Osteoblast (primary cell): ENCODE results near the gene TCERG1L. TPM values are rescaled to one million over a fixed set of nuclear protein-coding genes. Genes with fewer than 3 reads are reported as not detected.
"Not testable (repeated sequence)": the region's sequence is repeated elsewhere in the genome, so short reads cannot be mapped to it uniquely, and the experiment has no call there.

Experiments
- DNase-seq: peaks from one replicate; pipeline ENCODE4 v3.0.0; 2011; ENCODE audit warnings: low spot score, mixed read lengths; ENCODE audit not compliant: insufficient read length; ENCODE audit errors: missing footprints
- H2AFZ ChIP-seq: 2 replicates; pipeline ENCODE4 v1.6.0; 2011; ENCODE audit warnings: mild to moderate bottlenecking, low read length
- H3K27ac ChIP-seq: 2 replicates; pipeline ENCODE4 v1.5.1; 2011; ENCODE audit warnings: mild to moderate bottlenecking, low read depth, low read length, moderate library complexity
- H3K27me3 ChIP-seq: 2 replicates; pipeline ENCODE4 v1.6.0; 2012; ENCODE audit warnings: mild to moderate bottlenecking, control low read depth, inconsistent platforms, low read length, moderate library complexity; ENCODE audit not compliant: insufficient read depth
- H3K36me3 ChIP-seq: 2 replicates; pipeline ENCODE4 v1.5.1; 2011; ENCODE audit warnings: mild to moderate bottlenecking, low read length, control low read depth, moderate library complexity; ENCODE audit not compliant: insufficient read depth
- H3K4me1 ChIP-seq: 2 replicates; pipeline ENCODE4 v1.5.1; 2011; ENCODE audit warnings: mild to moderate bottlenecking, low read length, control low read depth, moderate library complexity; ENCODE audit not compliant: insufficient read depth
- H3K4me2 ChIP-seq: 2 replicates; pipeline ENCODE4 v1.6.0; 2011; ENCODE audit warnings: mild to moderate bottlenecking, low read length; ENCODE audit not compliant: insufficient read depth
- H3K4me3 ChIP-seq: fragments of 200-600 bp; sonication (generic); 3 replicates; pipeline ENCODE4 v1.5.1; 2012; ENCODE audit warnings: mild to moderate bottlenecking, low read length, inconsistent platforms; ENCODE audit not compliant: insufficient read depth
- H3K79me2 ChIP-seq: 2 replicates; pipeline ENCODE4 v1.6.0; 2012; ENCODE audit warnings: mild to moderate bottlenecking, low read length, control low read depth, inconsistent platforms; ENCODE audit not compliant: insufficient read depth
- H3K9me3 ChIP-seq: 2 replicates; pipeline ENCODE4 v1.5.1; 2011; ENCODE audit warnings: low read depth, low read length, control low read depth
- H4K20me1 ChIP-seq: 2 replicates; pipeline ENCODE4 v1.6.0; 2012; ENCODE audit warnings: mild to moderate bottlenecking, low read length, control low read depth; ENCODE audit not compliant: insufficient read depth
- CTCF ChIP-seq: IDR thresholded peaks from 2 replicates; pipeline ENCODE4 v1.5.1; 2011; ENCODE audit warnings: mild to moderate bottlenecking, low read depth, low read length, moderate library complexity; ENCODE audit errors: extremely low read depth
- total RNA-seq: library from RNA; depleted of rRNA; stranded (reverse); fragments of >200 nt; gene quantifications from 2 replicates; pipeline ENCODE4 v1.2.3, GENCODE V29; 2012

TCERG1L gene
- total RNA-seq, 1 donor, result under 0.01 TPM

DNA sequence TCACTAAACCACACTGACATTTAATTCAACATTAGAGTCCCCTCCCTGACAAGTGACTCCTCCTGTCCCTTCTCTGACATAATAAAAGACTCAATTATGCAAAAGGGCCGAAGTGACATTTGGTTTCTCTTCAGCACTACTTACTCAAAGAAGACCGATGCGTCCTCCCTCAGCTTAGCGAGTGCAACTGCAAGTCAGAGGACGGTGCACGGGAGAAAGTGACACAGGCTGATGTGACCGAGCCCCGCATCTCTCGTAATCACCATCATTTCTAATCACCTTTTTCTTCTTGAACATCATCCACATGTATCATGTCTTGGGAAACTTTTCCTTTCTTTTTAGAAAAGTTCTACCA lies 155.7 kb downstream of the TCERG1L start:
- TF ChIP-seq CTCF, result no peak
- Histone ChIP-seq H3K4me3 (no peak overlapping the region), H3K9me3 (no peaks in the 10 kb centered on the region), H3K4me1 (no peaks in the 10 kb centered on the region), H3K79me2 (no peaks in the 10 kb centered on the region), H3K36me3 (no peaks in the 10 kb centered on the region), H3K27me3 (no peaks in the 10 kb centered on the region), H2AFZ (no peak overlapping the region), H3K4me2 (no peak overlapping the region), H4K20me1 (no peaks in the 10 kb centered on the region), H3K27ac (no peak overlapping the region)
- DNase-seq, result no peak

DNA sequence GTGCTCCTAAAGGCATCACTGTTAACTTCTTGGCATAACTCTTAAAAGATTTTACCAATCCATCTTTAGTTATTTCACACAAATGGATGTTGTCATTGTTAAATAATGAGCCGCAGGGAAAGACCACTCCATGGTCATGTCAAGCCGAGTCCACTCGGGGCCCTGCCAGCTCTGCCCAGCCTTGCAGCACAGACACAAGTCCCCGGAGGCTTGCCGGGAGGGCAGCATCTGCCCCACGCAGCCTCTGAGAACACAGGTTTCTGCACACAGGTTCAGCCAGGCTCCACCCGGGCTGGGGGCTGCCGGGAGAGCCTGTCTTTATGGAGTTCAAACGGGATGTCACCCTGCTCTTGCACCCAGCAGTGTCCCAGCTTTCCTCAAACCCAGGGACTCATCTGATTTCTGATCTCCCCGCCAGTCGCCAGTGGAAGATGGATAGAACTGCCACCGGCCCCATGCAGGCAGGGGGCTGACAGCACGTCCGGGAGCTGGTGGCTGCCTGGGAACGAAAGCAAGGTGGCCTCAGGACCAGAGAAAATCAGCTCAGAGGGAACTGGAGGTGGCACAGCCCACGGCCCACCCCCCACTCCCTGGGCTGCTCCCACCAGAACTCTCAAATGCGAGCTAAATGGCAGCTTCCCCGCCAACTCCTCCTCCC lies 156.2 kb downstream of the TCERG1L start:
- H3K36me3 ChIP-seq, result no peaks in the 10 kb centered on the region
- H2AFZ ChIP-seq, result no peak overlapping the region
- H4K20me1 ChIP-seq, result no peaks in the 10 kb centered on the region
- H3K9me3 ChIP-seq, result no peaks in the 10 kb centered on the region
- no peak for DNase-seq
- no peaks in the 10 kb centered on the region for H3K4me1 ChIP-seq
- TF ChIP-seq CTCF, result no peak
- no peaks in the 10 kb centered on the region for H3K79me2 ChIP-seq
- H3K27me3 ChIP-seq, result no peaks in the 10 kb centered on the region
- no peak overlapping the region for H3K4me3 ChIP-seq
- H3K27ac ChIP-seq, result no peak overlapping the region
- H3K4me2 ChIP-seq, result no peak overlapping the region

DNA sequence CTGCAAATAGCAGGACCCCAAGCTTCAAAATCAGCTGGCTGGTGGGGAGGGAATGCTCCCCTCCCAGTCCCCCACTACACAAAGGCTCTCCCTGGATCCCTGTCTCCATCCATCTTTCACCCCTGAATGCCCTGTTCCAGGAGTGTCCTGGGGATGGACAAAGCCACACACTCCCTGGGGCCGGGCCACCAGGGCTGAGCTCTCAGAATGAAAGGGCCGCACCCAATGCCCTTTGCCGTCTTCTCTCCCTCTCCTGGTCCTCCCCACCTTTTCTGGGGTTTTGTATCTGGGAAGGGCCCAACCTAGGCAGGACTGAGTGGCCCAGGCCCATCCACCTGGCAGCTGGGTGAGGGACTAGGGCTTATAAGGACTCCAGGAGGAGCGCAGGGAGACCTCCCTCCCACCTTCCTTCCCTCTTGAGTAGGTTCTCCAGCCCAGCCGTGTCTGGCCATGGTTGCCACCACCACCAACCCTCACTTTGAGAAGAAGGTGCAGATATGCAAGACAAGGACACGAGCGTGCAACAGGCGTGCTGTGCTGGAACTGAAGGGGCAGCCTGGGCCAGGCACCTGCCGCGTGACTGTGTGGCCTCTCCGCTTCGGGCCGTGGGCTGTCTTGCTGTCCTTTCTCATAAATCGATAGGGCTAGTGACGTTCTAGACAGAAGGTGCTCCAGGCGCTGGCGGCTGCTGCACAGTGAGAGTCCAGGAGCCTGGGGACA lies 157.1 kb downstream of the TCERG1L start:
- TF ChIP-seq CTCF, result no peak
- no peaks in the 10 kb centered on the region for H3K79me2 ChIP-seq
- H2AFZ ChIP-seq, result no peak overlapping the region
- H3K4me2 ChIP-seq, result no peak overlapping the region
- H3K27me3 ChIP-seq, result no peaks in the 10 kb centered on the region
- H3K36me3 ChIP-seq, result no peaks in the 10 kb centered on the region
- H3K4me1 ChIP-seq, result no peaks in the 10 kb centered on the region
- no peak for DNase-seq
- no peaks in the 10 kb centered on the region for H3K9me3 ChIP-seq
- no peak overlapping the region for H3K27ac ChIP-seq
- no peaks in the 10 kb centered on the region for H4K20me1 ChIP-seq
- no peak overlapping the region for H3K4me3 ChIP-seq

GRCh38 chr10:131152456-131152855 lies 159.1 kb downstream of the TCERG1L start:
- not testable (repeated sequence) for H3K4me1 ChIP-seq, H4K20me1 ChIP-seq, H2AFZ ChIP-seq, DNase-seq, H3K27me3 ChIP-seq, H3K4me3 ChIP-seq, H3K9me3 ChIP-seq, H3K79me2 ChIP-seq, H3K4me2 ChIP-seq, H3K27ac ChIP-seq, H3K36me3 ChIP-seq
